ENCODE data around the gene MGAT5. TPM values are rescaled to one million over a fixed set of nuclear protein-coding genes. Genes with fewer than 3 reads are reported as not detected.

Gene MGAT5
- total RNA-seq, 2 experiments from 2014 or later, result 48.5 to 54.3 TPM

GRCh38 chr2:134407154-134407890 is 153.4 kb downstream of the MGAT5 start:
- no peak overlapping the region for H3K27ac Mint-ChIP-seq
- DNase-seq, result no peak
- ChIA-PET CTCF (interaction anchor here (1.4 kb wide), 1 partner anchor 289 kb away, joined by 5 read pairs; no protein-coding TSS in a partner anchor), POLR2A (no interaction called here)
- no peaks in the 10 kb centered on the region for H3K27me3 Mint-ChIP-seq (ENCODE audit: low read depth)
- H3K4me3 Mint-ChIP-seq, result no peak overlapping the region
- H3K9me3 Mint-ChIP-seq (ENCODE audit: insufficient read depth), result no peaks in the 10 kb centered on the region
- no peak for ATAC-seq
- peaks cover 13% of the 10 kb centered on the region for H3K36me3 Mint-ChIP-seq (ENCODE audit: low read depth)
- peaks cover 46% of the 10 kb centered on the region for H3K4me1 Mint-ChIP-seq (ENCODE audit: low read depth)

- POLR2A ChIA-PET, result no interaction called here
- no peaks in the 10 kb centered on the region for H3K27me3 Mint-ChIP-seq (ENCODE audit: low read depth)
- CTCF ChIA-PET, result interaction anchor here (1.0 to 5.4 kb wide), 3 partner anchors 164 to 290 kb away, joined by 3 to 74 read pairs (median 6); no protein-coding TSS in a partner anchor
- H3K36me3 Mint-ChIP-seq (ENCODE audit: low read depth), result peaks cover 12% of the 10 kb centered on the region
- H3K4me1 Mint-ChIP-seq (ENCODE audit: low read depth), result peaks cover 49% of the 10 kb centered on the region
- no peaks in the 10 kb centered on the region for H3K9me3 Mint-ChIP-seq (ENCODE audit: insufficient read depth)
- no peak overlapping the region for H3K4me3 Mint-ChIP-seq
- ATAC-seq (no peak), DNase-seq (no peak)
- no peak overlapping the region for H3K27ac Mint-ChIP-seq
These were observed 154.5 kb downstream of the MGAT5 start for GRCh38 chr2:134408386-134408785.

- Mint-ChIP-seq H3K27ac (no peak overlapping the region), H3K4me1 (ENCODE audit: low read depth) (peaks cover 49% of the 10 kb centered on the region), H3K27me3 (ENCODE audit: low read depth) (no peaks in the 10 kb centered on the region), H3K36me3 (ENCODE audit: low read depth) (peaks cover 9% of the 10 kb centered on the region), H3K4me3 (no peak overlapping the region), H3K9me3 (ENCODE audit: insufficient read depth) (no peaks in the 10 kb centered on the region)
- POLR2A ChIA-PET, result no interaction called here
- DNase-seq (no peak), ATAC-seq (no peak)
- CTCF ChIA-PET, result interaction anchor here (1.0 to 5.4 kb wide), 3 partner anchors 164 to 290 kb away, joined by 3 to 74 read pairs (median 6); no protein-coding TSS in a partner anchor
These were observed 154.9 kb downstream of the MGAT5 start for GRCh38 chr2:134408791-134409190.

GRCh38 chr2:134410006-134410405 is 156.1 kb downstream of the MGAT5 start:
- Mint-ChIP-seq H3K36me3 (ENCODE audit: low read depth) (peaks cover 9% of the 10 kb centered on the region), H3K4me1 (ENCODE audit: low read depth) (peaks cover 49% of the 10 kb centered on the region), H3K27me3 (ENCODE audit: low read depth) (no peaks in the 10 kb centered on the region), H3K9me3 (ENCODE audit: insufficient read depth) (no peaks in the 10 kb centered on the region), H3K4me3 (no peak overlapping the region), H3K27ac (no peak overlapping the region)
- POLR2A ChIA-PET, result no interaction called here
- ATAC-seq, result no peak
- CTCF ChIA-PET, result interaction anchor here (2.8 to 5.4 kb wide), 5 partner anchors 41 to 291 kb away, joined by 8 to 192 read pairs (median 28); partner anchors contain the start of gene MGAT5
- DNase-seq, result no peak

- Mint-ChIP-seq H3K27me3 (ENCODE audit: low read depth) (no peaks in the 10 kb centered on the region), H3K4me3 (no peak overlapping the region), H3K4me1 (ENCODE audit: low read depth) (peaks cover 49% of the 10 kb centered on the region), H3K27ac (no peak overlapping the region), H3K36me3 (ENCODE audit: low read depth) (peaks cover 9% of the 10 kb centered on the region), H3K9me3 (ENCODE audit: insufficient read depth) (no peaks in the 10 kb centered on the region)
- DNase-seq, result no peak
- ChIA-PET POLR2A (interaction anchor here (1.7 kb wide), 1 partner anchor 292 kb away, joined by 8 read pairs; no protein-coding TSS in a partner anchor), CTCF (interaction anchor here (1.0 to 5.4 kb wide), 35 partner anchors 9 to 526 kb away, joined by 3 to 192 read pairs (median 8); partner anchors contain the start of gene MGAT5)
- no peak for ATAC-seq
These were observed 157.0 kb downstream of the MGAT5 start for GRCh38 chr2:134410831-134411231.

GRCh38 chr2:134411279-134411827 is 157.5 kb downstream of the MGAT5 start:
- Mint-ChIP-seq H3K4me3 (no peak overlapping the region), H3K36me3 (ENCODE audit: low read depth) (peaks cover 9% of the 10 kb centered on the region), H3K27me3 (ENCODE audit: low read depth) (no peaks in the 10 kb centered on the region), H3K27ac (peak overlapping the region; percentile 71), H3K4me1 (ENCODE audit: low read depth) (peaks cover 49% of the 10 kb centered on the region), H3K9me3 (ENCODE audit: insufficient read depth) (no peaks in the 10 kb centered on the region)
- ATAC-seq (no peak), DNase-seq (no peak)
- ChIA-PET CTCF (interaction anchor here (0.6 to 5.4 kb wide), 66 partner anchors 7 to 632 kb away, joined by 3 to 192 read pairs (median 6); partner anchors contain the start of gene MGAT5), POLR2A (interaction anchor here (0.6 to 1.7 kb wide), 4 partner anchors 12 to 293 kb away, joined by 3 to 8 read pairs (median 3); no protein-coding TSS in a partner anchor)

- Mint-ChIP-seq H3K27me3 (ENCODE audit: low read depth) (no peaks in the 10 kb centered on the region), H3K27ac (peak overlapping the region; percentile 71), H3K4me1 (ENCODE audit: low read depth) (peaks cover 47% of the 10 kb centered on the region), H3K36me3 (ENCODE audit: low read depth) (peaks cover 9% of the 10 kb centered on the region), H3K4me3 (no peak overlapping the region), H3K9me3 (ENCODE audit: insufficient read depth) (no peaks in the 10 kb centered on the region)
- ChIA-PET POLR2A (interaction anchor here (0.6 to 1.7 kb wide), 5 partner anchors 13 to 295 kb away, joined by 3 to 8 read pairs (median 3); no protein-coding TSS in a partner anchor), CTCF (interaction anchor here (0.6 to 5.4 kb wide), 71 partner anchors 8 to 632 kb away, joined by 3 to 192 read pairs (median 5); partner anchors contain the start of gene MGAT5)
- peak; percentile 97 for ATAC-seq
- peak; percentile 88 for DNase-seq
These were observed 158.2 kb downstream of the MGAT5 start for GRCh38 chr2:134411828-134412638.

- H3K4me3 Mint-ChIP-seq, result no peak overlapping the region
- peaks cover 47% of the 10 kb centered on the region for H3K4me1 Mint-ChIP-seq (ENCODE audit: low read depth)
- H3K27me3 Mint-ChIP-seq (ENCODE audit: low read depth), result no peaks in the 10 kb centered on the region
- ATAC-seq (no peak), DNase-seq (no peak)
- POLR2A ChIA-PET, result interaction anchor here (0.9 to 1.7 kb wide), 2 partner anchors 294 to 296 kb away, joined by 3 to 8 read pairs; no protein-coding TSS in a partner anchor
- H3K27ac Mint-ChIP-seq, result no peak overlapping the region
- no peaks in the 10 kb centered on the region for H3K9me3 Mint-ChIP-seq (ENCODE audit: insufficient read depth)
- peaks cover 9% of the 10 kb centered on the region for H3K36me3 Mint-ChIP-seq (ENCODE audit: low read depth)
- CTCF ChIA-PET, result interaction anchor here (0.8 to 5.4 kb wide), 49 partner anchors 8 to 568 kb away, joined by 3 to 192 read pairs (median 7); partner anchors contain the start of gene MGAT5
These were observed 158.7 kb downstream of the MGAT5 start for GRCh38 chr2:134412639-134412999.

GRCh38 chr2:134413430-134413829 is 159.6 kb downstream of the MGAT5 start:
- H3K4me1 Mint-ChIP-seq (ENCODE audit: low read depth), result peaks cover 40% of the 10 kb centered on the region
- CTCF ChIA-PET, result interaction anchor here (0.6 to 5.4 kb wide), 11 partner anchors 10 to 569 kb away, joined by 3 to 192 read pairs (median 17); no protein-coding TSS in a partner anchor
- no peaks in the 10 kb centered on the region for H3K9me3 Mint-ChIP-seq (ENCODE audit: insufficient read depth)
- peaks cover 13% of the 10 kb centered on the region for H3K36me3 Mint-ChIP-seq (ENCODE audit: low read depth)
- no peak for DNase-seq
- POLR2A ChIA-PET, result no interaction called here
- no peak overlapping the region for H3K4me3 Mint-ChIP-seq
- H3K27me3 Mint-ChIP-seq (ENCODE audit: low read depth), result no peaks in the 10 kb centered on the region
- no peak for ATAC-seq
- no peak overlapping the region for H3K27ac Mint-ChIP-seq

GRCh38 chr2:134413912-134414311 is 160.0 kb downstream of the MGAT5 start:
- POLR2A ChIA-PET, result no interaction called here
- CTCF ChIA-PET, result interaction anchor here (2.8 to 4.9 kb wide), 4 partner anchors 10 to 295 kb away, joined by 7 to 192 read pairs (median 30); no protein-coding TSS in a partner anchor
- Mint-ChIP-seq H3K9me3 (ENCODE audit: insufficient read depth) (no peaks in the 10 kb centered on the region), H3K27me3 (ENCODE audit: low read depth) (no peaks in the 10 kb centered on the region), H3K4me3 (no peak overlapping the region), H3K36me3 (ENCODE audit: low read depth) (peaks cover 15% of the 10 kb centered on the region), H3K4me1 (ENCODE audit: low read depth) (peaks cover 35% of the 10 kb centered on the region), H3K27ac (no peak overlapping the region)
- DNase-seq, result no peak
- ATAC-seq, result no peak

GRCh38 chr2:134416018-134416417 is 162.1 kb downstream of the MGAT5 start:
- H3K4me3 Mint-ChIP-seq, result no peak overlapping the region
- ATAC-seq (no peak), DNase-seq (no peak)
- ChIA-PET POLR2A (no interaction called here), CTCF (interaction anchor here (1.1 to 1.9 kb wide), 2 partner anchors 170 to 298 kb away, joined by 5 to 7 read pairs; no protein-coding TSS in a partner anchor)
- no peak overlapping the region for H3K27ac Mint-ChIP-seq
- no peaks in the 10 kb centered on the region for H3K9me3 Mint-ChIP-seq (ENCODE audit: insufficient read depth)
- H3K4me1 Mint-ChIP-seq (ENCODE audit: low read depth), result peaks cover 16% of the 10 kb centered on the region
- H3K36me3 Mint-ChIP-seq (ENCODE audit: low read depth), result peaks cover 12% of the 10 kb centered on the region
- H3K27me3 Mint-ChIP-seq (ENCODE audit: low read depth), result no peaks in the 10 kb centered on the region

Measured in activated CD8-positive, alpha-beta T cell treated with anti-CD3 and anti-CD28 coated beads, Interleukin-2, amount 10 ng/mL, durations not matched to agents 7 days and 5 days (primary cell).